Measurements from ENCODE around the gene OPN3.

OPN3 gene

GRCh38 chr1:241637046-241637590 is 3.1 kb downstream of the OPN3 start:
- in situ Hi-C loops (cut with MboI; ENCODE audit: low sequenced_read_pairs, unreplicated experiment): no loop called here
- DNase-seq (ENCODE audit: low spot score): no peak
- TF ChIP-seq, protein P1, sequence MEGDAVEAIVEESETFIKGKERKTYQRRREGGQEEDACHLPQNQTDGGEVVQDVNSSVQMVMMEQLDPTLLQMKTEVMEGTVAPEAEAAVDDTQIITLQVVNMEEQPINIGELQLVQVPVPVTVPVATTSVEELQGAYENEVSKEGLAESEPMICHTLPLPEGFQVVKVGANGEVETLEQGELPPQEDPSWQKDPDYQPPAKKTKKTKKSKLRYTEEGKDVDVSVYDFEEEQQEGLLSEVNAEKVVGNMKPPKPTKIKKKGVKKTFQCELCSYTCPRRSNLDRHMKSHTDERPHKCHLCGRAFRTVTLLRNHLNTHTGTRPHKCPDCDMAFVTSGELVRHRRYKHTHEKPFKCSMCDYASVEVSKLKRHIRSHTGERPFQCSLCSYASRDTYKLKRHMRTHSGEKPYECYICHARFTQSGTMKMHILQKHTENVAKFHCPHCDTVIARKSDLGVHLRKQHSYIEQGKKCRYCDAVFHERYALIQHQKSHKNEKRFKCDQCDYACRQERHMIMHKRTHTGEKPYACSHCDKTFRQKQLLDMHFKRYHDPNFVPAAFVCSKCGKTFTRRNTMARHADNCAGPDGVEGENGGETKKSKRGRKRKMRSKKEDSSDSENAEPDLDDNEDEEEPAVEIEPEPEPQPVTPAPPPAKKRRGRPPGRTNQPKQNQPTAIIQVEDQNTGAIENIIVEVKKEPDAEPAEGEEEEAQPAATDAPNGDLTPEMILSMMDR (IDR thresholded peaks at IDR 0.05; ENCODE audit: borderline replicate concordance, control extremely low read depth, extremely low read depth, insufficient read depth, missing control alignments): no peak

GRCh38 chr1:241636291-241636690 is 3.9 kb downstream of the OPN3 start:
- TF ChIP-seq, protein P1 (IDR thresholded peaks at IDR 0.05; ENCODE audit: borderline replicate concordance, control extremely low read depth, extremely low read depth, insufficient read depth, missing control alignments): no peak
- in situ Hi-C loops (cut with MboI; ENCODE audit: low sequenced_read_pairs, unreplicated experiment): no loop called here
- DNase-seq (ENCODE audit: low spot score): no peak

GRCh38 chr1:241635556-241636152 is 4.5 kb downstream of the OPN3 start:
- no peak for DNase-seq (ENCODE audit: low spot score)
- TF ChIP-seq, protein P1 (IDR thresholded peaks at IDR 0.05; ENCODE audit: borderline replicate concordance, control extremely low read depth, extremely low read depth, insufficient read depth, missing control alignments): no peak
- in situ Hi-C loops (cut with MboI; ENCODE audit: low sequenced_read_pairs, unreplicated experiment): no loop called here

DNA sequence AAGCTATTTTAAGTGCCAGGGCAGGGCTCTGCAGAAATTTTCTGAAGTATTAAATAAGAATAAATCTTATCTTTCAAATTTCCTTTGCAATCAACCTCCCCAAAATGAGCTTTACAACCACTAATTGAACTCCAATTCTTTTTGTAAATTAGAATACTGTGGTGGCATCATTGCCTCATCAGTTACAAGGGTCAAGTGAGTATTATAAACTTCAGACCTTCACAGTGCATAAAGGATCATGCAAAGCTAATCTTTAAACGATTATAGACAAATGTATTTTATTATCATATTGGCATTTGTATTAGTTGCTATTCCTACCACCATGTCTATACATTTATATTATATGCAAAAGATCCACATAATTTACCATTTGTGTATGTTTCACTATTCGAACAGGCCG is 7.2 kb downstream of the OPN3 start:
- TF ChIP-seq, protein P1 (IDR thresholded peaks at IDR 0.05; ENCODE audit: borderline replicate concordance, control extremely low read depth, extremely low read depth, insufficient read depth, missing control alignments): no peak
- in situ Hi-C loops (cut with MboI; ENCODE audit: low sequenced_read_pairs, unreplicated experiment): no loop called here
- no peak for DNase-seq (ENCODE audit: low spot score)

DNA sequence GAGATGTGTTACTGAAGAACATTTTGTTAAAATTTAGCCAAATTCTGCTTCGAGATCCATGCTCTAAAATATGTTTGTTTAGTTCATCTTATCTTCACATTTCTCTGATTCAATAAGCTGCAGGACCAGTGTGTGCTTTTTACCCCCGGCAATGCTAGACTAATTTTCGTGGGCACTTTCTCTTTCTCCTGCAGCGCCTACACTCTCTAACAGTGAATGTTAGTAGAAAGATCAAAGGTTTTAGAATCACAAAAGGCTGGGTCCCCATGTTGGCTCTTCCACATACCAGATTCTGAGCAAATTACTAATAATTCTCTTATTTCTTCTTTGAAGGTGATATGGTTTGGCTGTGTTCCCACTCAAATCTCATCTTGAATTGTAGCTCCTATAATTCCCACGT is 8.5 kb downstream of the OPN3 start:
- TF ChIP-seq, protein P1 (IDR thresholded peaks at IDR 0.05; ENCODE audit: borderline replicate concordance, control extremely low read depth, extremely low read depth, insufficient read depth, missing control alignments): no peak
- DNase-seq (ENCODE audit: low spot score): no peak
- in situ Hi-C loops (cut with MboI; ENCODE audit: low sequenced_read_pairs, unreplicated experiment): no loop called here

- DNase-seq (ENCODE audit: low spot score): no peak
- in situ Hi-C loops (cut with MboI; ENCODE audit: low sequenced_read_pairs, unreplicated experiment): no loop called here
- TF ChIP-seq, protein P1 (IDR thresholded peaks at IDR 0.05; ENCODE audit: borderline replicate concordance, control extremely low read depth, extremely low read depth, insufficient read depth, missing control alignments): no peak
Measured at GRCh38 chr1:241630899-241631298, 9.3 kb downstream of the OPN3 start.
